Measurements from ENCODE around the gene ESPN.

- no peak for TF ChIP-seq POLR2AphosphoS5 (IDR thresholded peaks at IDR 0.05; ENCODE audit: low read depth, low read length)
- TF ChIP-seq, protein P1, sequence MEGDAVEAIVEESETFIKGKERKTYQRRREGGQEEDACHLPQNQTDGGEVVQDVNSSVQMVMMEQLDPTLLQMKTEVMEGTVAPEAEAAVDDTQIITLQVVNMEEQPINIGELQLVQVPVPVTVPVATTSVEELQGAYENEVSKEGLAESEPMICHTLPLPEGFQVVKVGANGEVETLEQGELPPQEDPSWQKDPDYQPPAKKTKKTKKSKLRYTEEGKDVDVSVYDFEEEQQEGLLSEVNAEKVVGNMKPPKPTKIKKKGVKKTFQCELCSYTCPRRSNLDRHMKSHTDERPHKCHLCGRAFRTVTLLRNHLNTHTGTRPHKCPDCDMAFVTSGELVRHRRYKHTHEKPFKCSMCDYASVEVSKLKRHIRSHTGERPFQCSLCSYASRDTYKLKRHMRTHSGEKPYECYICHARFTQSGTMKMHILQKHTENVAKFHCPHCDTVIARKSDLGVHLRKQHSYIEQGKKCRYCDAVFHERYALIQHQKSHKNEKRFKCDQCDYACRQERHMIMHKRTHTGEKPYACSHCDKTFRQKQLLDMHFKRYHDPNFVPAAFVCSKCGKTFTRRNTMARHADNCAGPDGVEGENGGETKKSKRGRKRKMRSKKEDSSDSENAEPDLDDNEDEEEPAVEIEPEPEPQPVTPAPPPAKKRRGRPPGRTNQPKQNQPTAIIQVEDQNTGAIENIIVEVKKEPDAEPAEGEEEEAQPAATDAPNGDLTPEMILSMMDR (IDR thresholded peaks at IDR 0.05): no peak
These were observed 82.9 kb downstream of the ESPN start for GRCh38 chr1:6507461-6507911.

Data from Panc1 (cell line).